Activated naive CD4-positive, alpha-beta T cell (primary cell): ENCODE results near the gene MAP3K1.
"Not testable (repeated sequence)": the region's sequence is repeated elsewhere in the genome, so short reads cannot be mapped to it uniquely, and the experiment has no call there.

Source experiments
- DNase-seq, 4 experiments: peaks; one replicate each; lab custom pipeline; 2025; lab: John Stamatoyannopoulos, UW

The MAP3K1 gene

GRCh38 chr5:56816546-56817081, 1.3 kb downstream of the MAP3K1 start:
- DNase-seq: peak; percentile 6 to 38 (median 18)

DNA sequence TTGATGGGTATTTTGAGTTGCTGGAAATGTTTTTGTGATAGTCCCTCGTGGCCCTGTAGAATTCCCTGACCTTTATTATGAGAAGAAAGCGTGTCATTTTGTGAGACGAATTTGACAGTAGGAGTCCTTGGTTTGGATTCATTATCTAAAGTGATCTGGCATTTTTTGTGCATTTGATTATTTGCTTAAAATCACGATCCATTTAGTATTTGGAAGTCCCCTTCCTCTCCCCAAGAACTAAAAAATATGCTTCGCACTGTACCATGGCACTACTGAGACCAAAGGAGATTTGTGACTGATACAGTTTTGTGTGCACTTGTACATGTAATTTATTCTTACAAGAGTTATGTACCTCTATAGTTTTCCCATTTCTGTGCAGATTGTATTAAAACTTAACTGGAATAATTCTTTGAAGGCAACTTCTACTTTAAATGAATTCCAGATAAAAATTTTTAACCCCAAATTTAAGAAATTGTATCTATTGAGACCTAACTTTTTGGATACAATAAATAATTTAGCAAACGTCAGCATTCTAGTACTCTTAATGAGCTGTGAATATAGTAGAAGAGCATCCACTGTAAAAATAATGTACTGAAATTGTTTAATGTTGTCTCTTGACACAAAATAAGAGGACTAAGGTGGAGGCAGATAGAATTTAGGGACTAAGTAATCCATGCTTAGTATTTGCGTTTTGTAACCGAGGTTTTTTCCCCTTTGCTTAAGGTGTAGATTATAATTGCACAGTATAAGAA, 2.1 kb downstream of the MAP3K1 start:
- no peak for DNase-seq

GRCh38 chr5:56818450-56819037, 3.2 kb downstream of the MAP3K1 start:
- no peak for DNase-seq

GRCh38 chr5:56819060-56819881, 3.9 kb downstream of the MAP3K1 start:
- DNase-seq: no peak

DNA sequence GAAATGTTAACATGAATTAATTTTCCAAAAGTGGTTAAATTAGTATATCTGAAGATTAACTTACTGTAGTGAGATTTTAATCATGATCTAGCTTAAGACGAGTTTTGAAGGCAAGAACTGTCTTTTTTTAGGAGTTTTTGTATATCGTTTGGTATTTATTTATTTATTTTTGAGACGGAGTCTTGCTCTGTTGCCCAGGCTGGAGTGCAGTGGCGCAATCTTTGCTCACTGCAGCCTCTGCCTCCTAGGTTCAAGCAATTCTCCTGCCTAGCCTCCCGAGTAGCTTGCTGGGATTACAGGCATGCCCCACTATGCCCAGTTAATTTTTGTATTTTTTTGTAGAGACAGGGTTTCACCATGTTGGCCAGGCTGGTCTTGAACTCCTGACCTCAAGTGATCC, 6.5 kb downstream of the MAP3K1 start:
- DNase-seq: not testable (repeated sequence)

- DNase-seq: no peak
Measured at GRCh38 chr5:56822981-56823380, 7.6 kb downstream of the MAP3K1 start.

GRCh38 chr5:56824019-56824418, 8.7 kb downstream of the MAP3K1 start:
- no peak for DNase-seq

DNA sequence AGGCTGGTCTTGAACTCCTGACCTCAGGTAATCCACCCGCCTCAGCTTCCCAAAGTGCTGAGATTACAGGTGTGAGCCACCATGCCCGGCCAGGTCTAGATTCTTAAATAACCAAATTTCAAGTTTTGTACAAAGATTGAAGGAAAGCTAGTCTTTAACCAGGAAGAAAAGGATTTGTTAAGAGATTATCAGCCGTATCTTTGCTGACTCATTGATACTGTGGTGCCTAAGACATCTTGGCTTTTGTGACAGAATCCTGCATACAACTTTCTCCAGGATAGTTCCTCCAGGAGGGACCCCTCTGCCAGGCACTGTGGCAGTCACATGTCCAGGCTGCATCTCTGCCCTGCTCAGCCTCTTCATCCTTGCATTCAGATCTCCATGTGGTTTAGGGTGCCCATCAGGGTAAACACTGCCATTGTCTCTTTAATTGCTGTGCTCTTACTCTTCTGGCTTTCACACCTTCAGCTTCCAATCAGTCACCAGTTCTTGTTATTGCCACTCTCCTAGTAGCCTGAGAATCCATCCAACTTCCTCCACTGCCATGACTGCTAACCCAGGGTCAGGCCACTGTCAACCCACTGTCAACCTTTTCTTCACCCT, 10.0 kb downstream of the MAP3K1 start:
- no peak for DNase-seq

GRCh38 chr5:56827049-56827448, 11.7 kb downstream of the MAP3K1 start:
- no peak for DNase-seq

GRCh38 chr5:56827924-56828323, 12.6 kb downstream of the MAP3K1 start:
- DNase-seq: no peak

GRCh38 chr5:56829137-56829908, 14.0 kb downstream of the MAP3K1 start:
- DNase-seq: peak in 3 of 4 experiments; percentile 6 to 28 (median 6)

- no peak for DNase-seq
Measured at GRCh38 chr5:56831773-56832172, 16.4 kb downstream of the MAP3K1 start.

GRCh38 chr5:56833325-56833724, 18.0 kb downstream of the MAP3K1 start:
- no peak for DNase-seq

GRCh38 chr5:56837381-56837780, 22.0 kb downstream of the MAP3K1 start:
- no peak for DNase-seq

- no peak for DNase-seq
Measured at GRCh38 chr5:56837956-56838355, 22.6 kb downstream of the MAP3K1 start.

DNA sequence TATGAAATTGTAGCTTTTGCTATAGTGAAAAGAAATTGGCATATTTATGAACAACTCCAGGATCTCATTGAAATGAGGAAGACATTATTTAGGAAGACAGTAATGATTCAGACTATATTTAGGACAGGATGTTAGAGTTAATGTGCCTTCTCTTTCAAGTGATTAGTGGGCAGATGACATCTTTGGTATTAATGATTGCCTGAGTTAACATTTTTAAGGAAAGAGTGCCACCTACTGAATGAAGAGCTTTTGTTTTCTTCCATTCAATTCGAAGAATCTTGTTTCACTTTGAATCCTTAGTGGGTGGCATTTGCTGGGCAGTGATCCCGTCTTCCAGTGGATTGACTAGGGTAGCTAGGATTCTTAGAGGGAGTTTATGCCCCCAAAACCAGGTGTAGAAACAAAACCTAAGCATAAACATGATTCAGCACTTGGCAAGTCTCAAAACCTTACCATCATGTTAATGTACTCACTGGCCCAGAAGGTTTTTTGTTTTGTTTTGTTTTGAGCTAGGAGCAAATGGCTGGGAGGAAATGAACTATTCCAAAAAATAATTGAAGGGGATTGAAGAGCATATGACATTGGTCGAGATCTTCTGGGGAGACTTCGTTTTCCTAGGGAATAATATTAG, 23.2 kb downstream of the MAP3K1 start:
- no peak for DNase-seq

- no peak for DNase-seq
Measured at GRCh38 chr5:56839062-56839461, 23.7 kb downstream of the MAP3K1 start.

- no peak for DNase-seq
Measured at GRCh38 chr5:56840597-56840996, 25.2 kb downstream of the MAP3K1 start.

GRCh38 chr5:56845277-56845676, 29.9 kb downstream of the MAP3K1 start:
- no peak for DNase-seq

GRCh38 chr5:56845904-56846480, 30.6 kb downstream of the MAP3K1 start:
- no peak for DNase-seq

- no peak for DNase-seq
Measured at GRCh38 chr5:56848206-56848605, 32.9 kb downstream of the MAP3K1 start.
